Iris pigment epithelial cell (primary cell): ENCODE measurements around the gene TRIM77.
"Not testable (repeated sequence)": the region's sequence is repeated elsewhere in the genome, so short reads cannot be mapped to it uniquely, and the experiment has no call there.

ENCODE experiments used
- DNase-seq: peaks from one replicate; pipeline ENCODE4 v3.0.0-alpha.2; 2011; ENCODE audit warnings: low read depth

The TRIM77 gene, protein sequence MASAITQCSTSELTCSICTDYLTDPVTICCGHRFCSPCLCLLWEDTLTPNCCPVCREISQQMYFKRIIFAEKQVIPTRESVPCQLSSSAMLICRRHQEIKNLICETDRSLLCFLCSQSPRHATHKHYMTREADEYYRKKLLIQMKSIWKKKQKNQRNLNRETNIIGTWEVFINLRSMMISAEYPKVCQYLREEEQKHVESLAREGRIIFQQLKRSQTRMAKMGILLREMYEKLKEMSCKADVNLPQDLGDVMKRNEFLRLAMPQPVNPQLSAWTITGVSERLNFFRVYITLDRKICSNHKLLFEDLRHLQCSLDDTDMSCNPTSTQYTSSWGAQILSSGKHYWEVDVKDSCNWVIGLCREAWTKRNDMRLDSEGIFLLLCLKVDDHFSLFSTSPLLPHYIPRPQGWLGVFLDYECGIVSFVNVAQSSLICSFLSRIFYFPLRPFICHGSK

GRCh38 chr11:89709999-89710398 is at the start of gene TRIM77:
TRIM77 (plus strand) TSS chr11:89710299; CDS start chr11:89710299, 0 bp downstream.
- DNase-seq, result not testable (repeated sequence)

GRCh38 chr11:89667001-89667400 is 43.1 kb upstream of the TRIM77 start:
- no peak for DNase-seq

DNA sequence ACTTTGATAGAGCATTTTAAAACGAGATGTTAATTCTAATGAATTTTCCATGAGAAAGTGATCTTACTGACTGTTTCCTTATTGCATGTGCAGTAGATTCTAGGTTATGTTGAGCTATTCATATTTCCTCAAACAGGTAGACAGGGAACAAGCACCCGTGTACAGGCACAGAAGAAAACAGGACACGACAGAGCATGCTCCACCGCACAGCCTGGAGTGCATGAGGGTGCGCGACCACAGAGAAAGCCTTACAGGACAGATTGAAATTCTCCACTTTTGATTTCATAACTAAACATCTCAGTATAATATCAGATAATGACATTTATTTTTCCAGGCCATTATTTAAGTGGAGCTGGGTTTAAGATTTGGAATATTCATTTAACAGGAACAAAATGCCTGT is 41.9 kb upstream of the TRIM77 start:
- DNase-seq, result not testable (repeated sequence)

- DNase-seq, result not testable (repeated sequence)
These were observed 40.5 kb upstream of the TRIM77 start for GRCh38 chr11:89669586-89669985.

DNA sequence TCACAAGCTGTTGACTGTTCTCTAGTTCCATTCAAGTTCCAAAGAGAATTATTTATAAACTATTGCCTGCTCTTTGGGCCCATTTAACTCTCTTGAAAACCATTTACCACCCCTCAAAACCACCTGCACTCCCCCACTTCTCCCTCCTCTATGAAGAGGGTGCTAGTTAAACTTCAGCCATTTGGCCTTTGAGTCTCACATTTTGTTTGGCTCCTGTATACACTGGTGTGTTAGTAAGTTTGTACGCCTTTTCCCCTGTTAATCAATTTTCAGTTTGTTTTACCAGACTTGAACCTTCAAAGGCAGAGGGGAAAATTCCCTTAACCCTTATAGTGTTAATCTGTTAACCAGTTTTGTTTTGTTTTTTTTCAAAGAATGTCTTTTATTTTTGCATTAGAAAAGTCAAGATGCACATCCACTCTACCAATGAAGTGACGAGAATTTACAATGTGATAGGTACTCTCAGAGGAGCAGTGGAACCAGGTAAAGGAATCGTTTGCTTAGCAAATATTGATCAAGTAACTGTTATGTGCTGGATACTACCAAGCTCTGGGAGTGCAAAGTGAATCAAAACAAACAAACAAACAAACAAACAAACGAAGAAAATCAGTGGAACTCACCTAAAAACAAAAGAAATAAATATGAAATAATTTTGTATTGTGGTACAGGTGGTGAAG is 40.0 kb upstream of the TRIM77 start:
- DNase-seq, result not testable (repeated sequence)

DNA sequence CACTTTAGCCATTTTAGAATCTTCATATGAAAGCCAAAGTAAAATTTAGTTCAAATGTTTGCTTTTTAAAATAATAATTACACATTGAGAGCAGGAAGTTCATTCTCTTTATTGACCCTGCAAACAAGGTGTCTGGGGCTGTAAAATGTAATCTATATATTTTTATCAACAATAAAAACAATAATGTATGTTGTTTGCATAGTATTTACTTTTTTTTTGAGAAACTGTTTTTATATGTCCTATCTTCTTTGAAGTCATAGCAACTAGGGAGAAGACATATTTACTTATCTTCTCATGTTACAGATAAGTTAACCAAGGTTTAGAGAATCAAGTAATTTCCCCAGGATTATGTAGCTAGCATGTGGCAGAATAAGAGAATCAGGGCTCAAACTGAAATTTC is 37.6 kb upstream of the TRIM77 start:
- DNase-seq, result not testable (repeated sequence)

GRCh38 chr11:89673380-89673779 is 36.7 kb upstream of the TRIM77 start:
- DNase-seq, result not testable (repeated sequence)

- DNase-seq, result peak; percentile 11
These were observed 34.7 kb upstream of the TRIM77 start for GRCh38 chr11:89675383-89675782.

GRCh38 chr11:89675948-89676347 is 34.2 kb upstream of the TRIM77 start:
- DNase-seq, result not testable (repeated sequence)

DNA sequence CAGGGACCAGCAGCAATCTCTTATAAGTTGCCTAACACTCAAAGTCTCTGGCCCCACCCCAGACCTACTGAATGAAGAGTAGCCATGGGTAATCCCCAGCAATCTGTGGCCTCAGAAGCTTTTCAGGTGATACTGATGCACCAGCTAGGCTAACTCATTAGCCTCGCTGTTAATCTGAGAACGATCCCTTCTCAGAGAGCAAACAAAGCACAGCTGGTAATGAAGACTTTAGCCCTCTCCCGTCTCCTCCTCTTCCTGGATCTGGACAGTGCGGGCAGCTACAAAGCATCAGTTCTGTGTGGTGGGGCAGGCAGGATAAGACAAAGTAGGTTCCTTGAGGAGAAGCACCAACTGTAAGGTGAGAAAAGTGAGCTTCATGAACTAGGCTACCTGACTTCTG is 3.0 kb upstream of the TRIM77 start:
- DNase-seq, result not testable (repeated sequence)

DNA sequence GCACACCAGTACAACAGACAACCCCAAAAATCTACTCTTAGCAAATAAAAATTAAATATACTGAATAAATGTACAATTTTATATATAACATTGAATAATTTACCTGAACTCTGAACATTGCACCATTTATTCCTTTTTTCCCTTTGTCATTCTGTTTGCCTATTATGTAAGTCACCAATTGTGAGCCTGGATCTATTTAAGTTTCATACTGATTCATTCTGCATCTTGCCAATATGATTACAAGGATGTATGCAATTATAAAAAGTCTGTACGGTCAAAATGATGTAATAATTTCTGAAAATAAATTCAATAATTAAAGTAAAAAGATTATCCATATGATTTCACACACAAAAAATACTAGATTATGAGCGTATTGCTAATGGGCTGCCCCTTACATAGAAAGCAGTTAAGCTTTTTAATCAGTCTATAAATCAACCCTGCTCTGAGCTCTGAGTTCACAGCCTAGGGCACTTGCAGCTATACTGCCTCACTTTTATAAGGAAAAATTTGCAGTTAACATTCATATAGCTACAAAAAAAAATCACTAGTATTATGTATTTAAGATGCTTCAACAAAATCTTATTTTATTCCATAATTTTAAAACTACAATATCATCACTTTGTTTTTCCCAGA is 14.9 kb downstream of the TRIM77 start:
- DNase-seq, result not testable (repeated sequence)

- not testable (repeated sequence) for DNase-seq
These were observed 20.1 kb downstream of the TRIM77 start for GRCh38 chr11:89730215-89730614.

- DNase-seq, result no peak
These were observed 26.5 kb downstream of the TRIM77 start for GRCh38 chr11:89736566-89736965.

GRCh38 chr11:89737116-89737515 is 27.0 kb downstream of the TRIM77 start:
- DNase-seq, result no peak

GRCh38 chr11:89741406-89741805 is 31.3 kb downstream of the TRIM77 start:
- DNase-seq, result not testable (repeated sequence)

DNA sequence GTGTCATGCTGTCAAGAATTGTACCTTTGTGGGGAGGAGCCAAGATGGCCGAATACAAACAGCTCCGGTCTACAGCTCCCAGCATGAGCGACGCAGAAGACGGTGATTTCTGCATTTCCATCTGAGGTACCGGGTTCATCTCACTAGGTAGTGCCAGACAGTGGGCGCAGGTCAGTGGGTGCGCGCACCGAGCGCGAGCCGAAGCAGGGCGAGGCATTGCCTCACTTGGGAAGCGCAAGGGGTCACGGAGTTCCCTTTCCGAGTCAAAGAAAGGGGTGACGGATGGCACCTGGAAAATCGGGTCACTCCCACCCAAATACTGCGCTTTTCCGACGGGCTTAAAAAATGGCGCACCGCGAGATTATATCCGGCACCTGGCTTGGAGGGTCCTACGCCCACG is 34.1 kb downstream of the TRIM77 start:
- not testable (repeated sequence) for DNase-seq

DNA sequence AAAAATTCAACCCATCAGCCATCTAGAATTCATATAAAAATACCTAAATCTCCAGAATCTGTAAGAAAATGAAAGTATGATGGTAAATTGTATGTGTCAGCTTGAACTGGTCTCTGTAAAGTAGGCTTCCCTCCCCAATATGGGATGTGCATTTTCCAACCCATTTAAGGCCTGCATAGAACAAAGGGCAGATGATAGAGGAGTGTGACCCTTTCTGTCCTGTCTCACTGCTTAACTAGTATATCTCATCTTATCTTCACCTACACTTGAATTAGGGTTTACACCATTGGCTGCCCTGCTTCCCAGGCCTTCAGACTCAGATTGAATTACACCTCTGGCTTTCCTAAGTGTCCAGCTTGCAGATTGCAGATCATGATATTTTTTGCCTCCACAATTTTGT is 40.7 kb downstream of the TRIM77 start:
- not testable (repeated sequence) for DNase-seq
